GM23338 (cell line): Measurements from ENCODE around the gene UROS. TPM values are rescaled to one million over a fixed set of nuclear protein-coding genes. Genes with fewer than 3 reads are reported as not detected.

Experiments
- ATAC-seq: fragments of 200-7000 bp; cut with Tn5 transposase; 3 replicates; pipeline ENCODE4 v1.9.1; 2020
- DNase-seq: peaks from one replicate; pipeline ENCODE4 v3.0.0-alpha.2; 2015; ENCODE audit warnings: low spot score
- H2AFZ ChIP-seq: fragments of 200-600 bp; sonication (generic); 2 replicates; pipeline ENCODE4 v1.8.0; 2016; ENCODE audit warnings: antibody characterized with exemption, mild to moderate bottlenecking, moderate library complexity
- H3F3A ChIP-seq: fragments of 200-600 bp; sonication (generic); replicated peaks from 2 replicates; pipeline ENCODE4 v1.8.0; 2017; ENCODE audit warnings: antibody characterized with exemption, mixed run types, low read depth
- H3K27ac ChIP-seq: fragments of 200-600 bp; sonication (generic); 2 replicates; pipeline ENCODE4 v1.6.1; 2016; ENCODE audit warnings: low read depth
- H3K27me3 ChIP-seq: fragments of 200-600 bp; sonication (generic); 2 replicates; pipeline ENCODE4 v1.8.0; 2016; ENCODE audit warnings: mild to moderate bottlenecking, mixed run types, moderate library complexity; ENCODE audit not compliant: insufficient read depth
- H3K36me3 ChIP-seq: fragments of 200-600 bp; sonication (generic); 2 replicates; pipeline ENCODE4 v1.8.0; 2016; ENCODE audit warnings: mild to moderate bottlenecking; ENCODE audit not compliant: insufficient read depth
- H3K4me1 ChIP-seq: fragments of 200-600 bp; sonication (generic); 2 replicates; pipeline ENCODE4 v1.8.0; 2016; ENCODE audit warnings: mild to moderate bottlenecking, moderate library complexity; ENCODE audit not compliant: insufficient read depth
- H3K4me2 ChIP-seq: fragments of 200-600 bp; sonication (generic); 2 replicates; pipeline ENCODE4 v1.7.1; 2017; ENCODE audit warnings: mixed run types
- H3K4me3 ChIP-seq: fragments of 200-600 bp; sonication (generic); 2 replicates; pipeline ENCODE4 v1.6.1; 2016; ENCODE audit warnings: mixed run types
- H3K79me2 ChIP-seq: fragments of 200-600 bp; sonication (generic); replicated peaks from 2 replicates; pipeline ENCODE4 v1.8.0; 2017; ENCODE audit warnings: mild to moderate bottlenecking; ENCODE audit not compliant: insufficient read depth
- H3K9me2 ChIP-seq: fragments of 200-600 bp; sonication (generic); 2 replicates; pipeline ENCODE4 v1.8.0; 2017; ENCODE audit not compliant: insufficient read depth
- H4K20me1 ChIP-seq: fragments of 200-600 bp; sonication (generic); replicated peaks from 2 replicates; pipeline ENCODE4 v1.8.0; 2017; ENCODE audit warnings: mild to moderate bottlenecking; ENCODE audit not compliant: insufficient read depth
- H3K27ac Mint-ChIP-seq: 2 replicates; pipeline ENCODE4 v1.8.0; 2020; ENCODE audit warnings: inconsistent platforms, mild to moderate bottlenecking, moderate library complexity, mixed read lengths
- H3K27me3 Mint-ChIP-seq: 3 replicates; pipeline ENCODE4 v1.8.0; 2022; ENCODE audit warnings: low read depth, mild to moderate bottlenecking, moderate library complexity, mixed read lengths, inconsistent platforms; ENCODE audit not compliant: insufficient read depth, poor library complexity
- H3K36me3 Mint-ChIP-seq: 3 replicates; pipeline ENCODE4 v1.8.0; 2021; ENCODE audit warnings: low read depth, mild to moderate bottlenecking, inconsistent platforms, moderate library complexity, mixed read lengths
- H3K4me1 Mint-ChIP-seq: 3 replicates; pipeline ENCODE4 v1.8.0; 2020; ENCODE audit warnings: mild to moderate bottlenecking, inconsistent platforms, mixed read lengths
- H3K4me3 Mint-ChIP-seq: 3 replicates; pipeline ENCODE4 v1.8.0; 2021; ENCODE audit warnings: moderate library complexity, mild to moderate bottlenecking, inconsistent platforms, mixed read lengths
- H3K9me3 Mint-ChIP-seq: 3 replicates; pipeline ENCODE4 v1.8.0; 2020; ENCODE audit warnings: moderate library complexity, mild to moderate bottlenecking, inconsistent platforms, mixed read lengths
- CREB1 ChIP-seq: fragments of 250-450 bp; sonication (Bioruptor Pico); IDR thresholded peaks from 2 replicates; pipeline ENCODE4 v1.5.0; 2020; ENCODE audit warnings: low read depth, mild to moderate bottlenecking, moderate library complexity
- CTCF ChIP-seq, 2 experiments: fragments of 200-600 bp in 1 of 2; sonication (generic) in 1 of 2; conservative IDR thresholded peaks; 2 replicates each; pipeline versions ENCODE4 v1.5.1 to v1.6.1; 2016 to 2017; ENCODE audit warnings: antibody characterized with exemption in 2 of 2, low read depth in 2 of 2, mild to moderate bottlenecking in 2 of 2, moderate library complexity in 1 of 2
- ETS1 ChIP-seq: IDR thresholded peaks from 2 replicates; pipeline ENCODE4 v1.6.1; 2016; ENCODE audit warnings: antibody characterized with exemption
- EZH2 ChIP-seq: fragments of 200-600 bp; sonication (generic); IDR thresholded peaks from one replicate; pipeline ENCODE4 v1.8.0; 2017; ENCODE audit warnings: antibody characterized with exemption, mild to moderate bottlenecking, low read depth; ENCODE audit not compliant: unreplicated experiment
- EZH2phosphoT487 ChIP-seq: fragments of 200-600 bp; sonication (generic); IDR thresholded peaks from one replicate; pipeline ENCODE4 v1.8.1; 2018; ENCODE audit warnings: antibody characterized with exemption; ENCODE audit not compliant: unreplicated experiment
- NANOG ChIP-seq: IDR thresholded peaks from 2 replicates; pipeline ENCODE4 v1.6.1; 2016; ENCODE audit warnings: antibody characterized with exemption, borderline replicate concordance
- REST ChIP-seq: IDR thresholded peaks from one replicate; pipeline ENCODE4 v1.6.1; 2018; ENCODE audit warnings: antibody characterized with exemption; ENCODE audit not compliant: unreplicated experiment
- ZNF114 ChIP-seq: fragments of 250-450 bp; sonication (Bioruptor Pico); IDR thresholded peaks from 2 replicates; pipeline ENCODE4 v1.5.0; 2020; ENCODE audit warnings: mild to moderate bottlenecking, moderate library complexity
- ZNF462 ChIP-seq: fragments of 250-450 bp; sonication (Bioruptor Pico); IDR thresholded peaks from 2 replicates; pipeline ENCODE4 v1.5.0; 2020; ENCODE audit warnings: mild to moderate bottlenecking, moderate library complexity
- polyA plus RNA-seq: library from polyadenylated mRNA; unstranded; fragments of >200 nt; fragmentation: Nextera tagmentation; extraction: Ambion mirVana; gene quantifications from 2 replicates; pipeline ENCODE4 v1.2.1, GENCODE V29; 2016
- total RNA-seq: library from RNA; depleted of rRNA; stranded (reverse); fragments of >200 nt; shearing (Covaris generic); gene quantifications from 2 replicates; pipeline ENCODE4 v1.2.3, GENCODE V29; 2014

The UROS gene
- total and polyA plus RNA-seq, 2 experiments from 2014 or later: 41.3 to 43.4 TPM

GRCh38 chr10:125797424-125797823, 25.6 kb downstream of the UROS start (continued):
- TF ChIP-seq ETS1 (no peak), CTCF (conservative IDR thresholded peaks at IDR 0.05; ENCODE audit: low read depth in 2 of 2) (no peak), NANOG (no peak)

- no peak for ATAC-seq
- Histone ChIP-seq H3K27ac (no peak overlapping the region), H3K4me2 (no peak overlapping the region), H3F3A (no peaks in the 10 kb centered on the region), H3K9me2 (no peaks in the 10 kb centered on the region), H2AFZ (no peak overlapping the region), H3K27me3 (no peaks in the 10 kb centered on the region), H3K4me1 (no peaks in the 10 kb centered on the region), H4K20me1 (no peaks in the 10 kb centered on the region; the same call in 1 of the 2 replicates), H3K4me3 (no peak overlapping the region), H3K79me2 (no peaks in the 10 kb centered on the region), H3K36me3 (no peaks in the 10 kb centered on the region)
- H3K4me1 Mint-ChIP-seq: no peaks in the 10 kb centered on the region; the same call in 2 of the 3 replicates
- no peak for DNase-seq
- no peak overlapping the region for H3K27ac Mint-ChIP-seq
- peaks cover 20% of the 10 kb centered on the region for H3K36me3 Mint-ChIP-seq
- H3K9me3 Mint-ChIP-seq: no peaks in the 10 kb centered on the region
- H3K4me3 Mint-ChIP-seq: no peak overlapping the region
- peaks cover 1% of the 10 kb centered on the region for H3K27me3 Mint-ChIP-seq
- no peak for TF ChIP-seq EZH2
- TF ChIP-seq CTCF (conservative IDR thresholded peaks at IDR 0.05; ENCODE audit: low read depth in 2 of 2): no peak
- no peak for TF ChIP-seq REST
- TF ChIP-seq ZNF462 (CRISPR knock-in tag): no peak
- no peak for TF ChIP-seq CREB1 (CRISPR knock-in tag)
- no peak for TF ChIP-seq ZNF114 (CRISPR knock-in tag)
- no peak for TF ChIP-seq EZH2phosphoT487
These were observed 27.3 kb downstream of the UROS start for GRCh38 chr10:125795637-125796190.
